PC-3 (cell line): ENCODE results near the gene SF3A1. TPM values are rescaled to one million over a fixed set of nuclear protein-coding genes. Genes with fewer than 3 reads are reported as not detected.

Experiments
- ATAC-seq: fragments of 200-7000 bp; cut with Tn5 transposase; 2 replicates; pipeline ENCODE4 v1.9.1; 2020; ENCODE audit warnings: mild to moderate bottlenecking, moderate library complexity
- BruUV-seq: library from RNA; stranded (reverse); fragments of 400-500 nt; replicated peaks from 2 replicates; lab custom pipeline; 2021; lab: Mats Ljungman, UMichigan
- CTCF ChIA-PET: fragments of 300-600 bp; sonication (Branson Sonifier 250); formaldehyde crosslinking; loops from one replicate; lab custom pipeline; 2022; ENCODE audit warnings: antibody characterized with exemption; lab: Charles Lee
- POLR2A ChIA-PET: fragments of 300-600 bp; sonication (Branson Sonifier 250); formaldehyde crosslinking; loops from one replicate; lab custom pipeline; 2022; ENCODE audit warnings: antibody characterized with exemption; ENCODE audit not compliant: unreplicated experiment; lab: Charles Lee
- DNase-seq: peaks from one replicate; pipeline ENCODE4 v3.0.0-alpha.2; 2015
- H2AFZ ChIP-seq: fragments of 300-600 bp; sonication (generic); 2 replicates; pipeline ENCODE4 v1.6.0; 2016; ENCODE audit warnings: antibody characterized with exemption, low read length
- H3F3A ChIP-seq: fragments of 300-600 bp; sonication (generic); one replicate; pipeline ENCODE4 v1.6.0; 2017; ENCODE audit warnings: antibody characterized with exemption, low read length, control low read depth, mild to moderate bottlenecking; ENCODE audit not compliant: unreplicated experiment
- H3K27ac ChIP-seq: fragments of 300-600 bp; sonication (generic); 2 replicates; pipeline ENCODE4 v1.5.1; 2016; ENCODE audit warnings: mild to moderate bottlenecking, low read length
- H3K27me3 ChIP-seq: fragments of 300-600 bp; sonication (generic); 2 replicates; pipeline ENCODE4 v1.6.1; 2016; ENCODE audit warnings: low read length, mixed read lengths
- H3K36me3 ChIP-seq: fragments of 300-600 bp; sonication (generic); 2 replicates; pipeline ENCODE4 v1.6.1; 2016; ENCODE audit warnings: low read depth, mixed run types, low read length, mixed read lengths
- H3K4me1 ChIP-seq: fragments of 300-600 bp; sonication (generic); 2 replicates; pipeline ENCODE4 v1.5.1; 2016; ENCODE audit warnings: low read length; ENCODE audit not compliant: insufficient read depth
- H3K4me2 ChIP-seq: fragments of 300-600 bp; sonication (generic); 2 replicates; pipeline ENCODE4 v1.6.0; 2016; ENCODE audit warnings: low read length
- H3K4me3 ChIP-seq: fragments of 300-600 bp; sonication (generic); 2 replicates; pipeline ENCODE4 v1.5.1; 2016; ENCODE audit warnings: mild to moderate bottlenecking, low read length, mixed read lengths
- H3K79me2 ChIP-seq: fragments of 300-600 bp; sonication (generic); 2 replicates; pipeline ENCODE4 v1.6.1; 2017; ENCODE audit warnings: low read length, mixed read lengths
- H3K9ac ChIP-seq: fragments of 300-600 bp; sonication (generic); 2 replicates; pipeline ENCODE4 v1.6.0; 2016; ENCODE audit warnings: mild to moderate bottlenecking, low read length
- H3K9me2 ChIP-seq: fragments of 300-600 bp; sonication (generic); replicated peaks from 2 replicates; pipeline ENCODE4 v1.6.1; 2016; ENCODE audit warnings: mixed run types, low read length, mixed read lengths
- H3K9me3 ChIP-seq: fragments of 300-600 bp; sonication (generic); 2 replicates; pipeline ENCODE4 v1.6.1; 2016; ENCODE audit warnings: low read length, mixed read lengths
- H4K20me1 ChIP-seq: fragments of 300-600 bp; sonication (generic); 2 replicates; pipeline ENCODE4 v1.6.1; 2016; ENCODE audit warnings: low read length, mixed read lengths
- EZH2 ChIP-seq: fragments of 300-600 bp; sonication (generic); IDR thresholded peaks from one replicate; pipeline ENCODE4 v1.6.1; 2017; ENCODE audit warnings: antibody characterized with exemption, mild to moderate bottlenecking, low read length; ENCODE audit not compliant: unreplicated experiment
- EZH2phosphoT487 ChIP-seq: fragments of 300-600 bp; sonication (generic); IDR thresholded peaks from 2 replicates; pipeline ENCODE4 v1.6.1; 2018; ENCODE audit warnings: mild to moderate bottlenecking, antibody characterized with exemption, low read length, borderline replicate concordance
- intact Hi-C: fragments of 100-400 bp; cut with micrococcal nuclease; formaldehyde crosslinking; loops from 2 replicates; pipeline ENCODE4 v1.9.0; 2023
- total RNA-seq: library from RNA; depleted of rRNA; stranded (reverse); fragments of >200 nt; gene quantifications from 2 replicates; pipeline ENCODE4 v1.2.3, GENCODE V29; 2014
- TF ChIP-seq, protein P1 (sequence below): fragments of 300-600 bp; sonication (generic); conservative IDR thresholded peaks from 2 replicates; pipeline ENCODE4 v1.5.1; 2017; ENCODE audit warnings: antibody characterized with exemption, low read depth, mild to moderate bottlenecking, low read length

The SF3A1 gene
- total RNA-seq, 1 experiment from 2014 or later: 59.2 TPM

- intact Hi-C loops: no loop called here
- Histone ChIP-seq H3K4me3 (no peak overlapping the region), H4K20me1 (no peaks in the 10 kb centered on the region), H3K27me3 (no peaks in the 10 kb centered on the region), H3K79me2 (no peaks in the 10 kb centered on the region), H2AFZ (no peak overlapping the region), H3K4me2 (no peak overlapping the region), H3F3A (no peaks in the 10 kb centered on the region), H3K27ac (no peak overlapping the region), H3K4me1 (no peaks in the 10 kb centered on the region), H3K36me3 (peaks cover 77% of the 10 kb centered on the region), H3K9me3 (no peaks in the 10 kb centered on the region), H3K9ac (no peak overlapping the region), H3K9me2 (no peaks in the 10 kb centered on the region)
- ChIA-PET POLR2A (no interaction called here), CTCF (no interaction called here)
- DNase-seq (no peak), ATAC-seq (no peak)
- no peak for TF ChIP-seq EZH2
- TF ChIP-seq EZH2phosphoT487: no peak
- TF ChIP-seq, protein P1, sequence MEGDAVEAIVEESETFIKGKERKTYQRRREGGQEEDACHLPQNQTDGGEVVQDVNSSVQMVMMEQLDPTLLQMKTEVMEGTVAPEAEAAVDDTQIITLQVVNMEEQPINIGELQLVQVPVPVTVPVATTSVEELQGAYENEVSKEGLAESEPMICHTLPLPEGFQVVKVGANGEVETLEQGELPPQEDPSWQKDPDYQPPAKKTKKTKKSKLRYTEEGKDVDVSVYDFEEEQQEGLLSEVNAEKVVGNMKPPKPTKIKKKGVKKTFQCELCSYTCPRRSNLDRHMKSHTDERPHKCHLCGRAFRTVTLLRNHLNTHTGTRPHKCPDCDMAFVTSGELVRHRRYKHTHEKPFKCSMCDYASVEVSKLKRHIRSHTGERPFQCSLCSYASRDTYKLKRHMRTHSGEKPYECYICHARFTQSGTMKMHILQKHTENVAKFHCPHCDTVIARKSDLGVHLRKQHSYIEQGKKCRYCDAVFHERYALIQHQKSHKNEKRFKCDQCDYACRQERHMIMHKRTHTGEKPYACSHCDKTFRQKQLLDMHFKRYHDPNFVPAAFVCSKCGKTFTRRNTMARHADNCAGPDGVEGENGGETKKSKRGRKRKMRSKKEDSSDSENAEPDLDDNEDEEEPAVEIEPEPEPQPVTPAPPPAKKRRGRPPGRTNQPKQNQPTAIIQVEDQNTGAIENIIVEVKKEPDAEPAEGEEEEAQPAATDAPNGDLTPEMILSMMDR: no peak
- no TSS peak for BruUV-seq
Observed at GRCh38 chr22:30337461-30337778, 19.3 kb downstream of the SF3A1 start.

- Histone ChIP-seq H3K4me2 (no peak overlapping the region), H2AFZ (no peak overlapping the region), H3K9me3 (no peaks in the 10 kb centered on the region), H3K9me2 (no peaks in the 10 kb centered on the region), H3K4me1 (no peaks in the 10 kb centered on the region), H3K9ac (no peak overlapping the region), H3K36me3 (peaks cover 75% of the 10 kb centered on the region), H3K27ac (no peak overlapping the region), H3K79me2 (no peaks in the 10 kb centered on the region), H3K27me3 (no peaks in the 10 kb centered on the region), H3K4me3 (no peak overlapping the region), H3F3A (no peaks in the 10 kb centered on the region), H4K20me1 (no peaks in the 10 kb centered on the region)
- intact Hi-C loops: no loop called here
- CTCF ChIA-PET: no interaction called here
- no peak for DNase-seq
- POLR2A ChIA-PET: no interaction called here
- BruUV-seq: no TSS peak
- no peak for ATAC-seq
- no peak for TF ChIP-seq EZH2phosphoT487
- TF ChIP-seq, protein P1: no peak
- no peak for TF ChIP-seq EZH2
Observed at GRCh38 chr22:30336752-30337460, 19.8 kb downstream of the SF3A1 start.

GRCh38 chr22:30335236-30335635 lies 21.5 kb downstream of the SF3A1 start:
- no TSS peak for BruUV-seq

More at GRCh38 chr22:30335236-30335635, 21.5 kb downstream of the SF3A1 start:
- Histone ChIP-seq H2AFZ (no peak overlapping the region), H3K9ac (no peak overlapping the region), H3K79me2 (no peaks in the 10 kb centered on the region), H3K27me3 (no peaks in the 10 kb centered on the region), H3K9me2 (no peaks in the 10 kb centered on the region), H3K27ac (no peak overlapping the region), H3K4me3 (no peak overlapping the region), H3K4me1 (no peaks in the 10 kb centered on the region), H3F3A (no peaks in the 10 kb centered on the region), H3K36me3 (peaks cover 72% of the 10 kb centered on the region), H3K4me2 (no peak overlapping the region), H3K9me3 (no peaks in the 10 kb centered on the region), H4K20me1 (no peaks in the 10 kb centered on the region)
- no peak for DNase-seq
- TF ChIP-seq EZH2 (no peak), EZH2phosphoT487 (no peak)
- TF ChIP-seq, protein P1: no peak
- ATAC-seq: no peak
- intact Hi-C loops: no loop called here
- CTCF ChIA-PET: no interaction called here
- POLR2A ChIA-PET: no interaction called here
